Loucy (cell line): ENCODE results near the gene GSE1.

Experiments
- H2AFZ ChIP-seq: fragments of 200-600 bp; sonication (generic); 2 replicates; pipeline ENCODE4 v1.6.0; 2016; ENCODE audit warnings: antibody characterized with exemption, mild to moderate bottlenecking, low read length, moderate library complexity
- H3F3A ChIP-seq: fragments of 200-600 bp; 2 replicates; pipeline ENCODE4 v1.6.0; 2016; ENCODE audit warnings: antibody characterized with exemption, low read depth, mild to moderate bottlenecking
- H3K27me3 ChIP-seq: fragments of 200-600 bp; sonication (generic); 2 replicates; pipeline ENCODE4 v1.6.1; 2014; ENCODE audit warnings: low read length, mild to moderate bottlenecking; ENCODE audit not compliant: insufficient read depth, poor library complexity, severe bottlenecking
- H3K36me3 ChIP-seq: fragments of 200-600 bp; sonication (generic); 2 replicates; pipeline ENCODE4 v1.6.1; 2016; ENCODE audit warnings: low read length; ENCODE audit not compliant: insufficient read depth
- H3K4me1 ChIP-seq: fragments of 200-600 bp; sonication (generic); 2 replicates; pipeline ENCODE4 v1.5.1; 2014; ENCODE audit warnings: low read length, mild to moderate bottlenecking; ENCODE audit not compliant: insufficient read depth, poor library complexity, severe bottlenecking
- H3K4me2 ChIP-seq: fragments of 200-600 bp; sonication (generic); 2 replicates; pipeline ENCODE4 v1.6.0; 2014; ENCODE audit warnings: antibody characterized with exemption, low read length, low read depth, mild to moderate bottlenecking; ENCODE audit not compliant: poor library complexity, severe bottlenecking
- H3K4me3 ChIP-seq: fragments of 200-600 bp; sonication (generic); 2 replicates; pipeline ENCODE4 v1.5.1; 2014; ENCODE audit warnings: low read length, mild to moderate bottlenecking, mixed read lengths; ENCODE audit not compliant: poor library complexity, severe bottlenecking
- H3K79me2 ChIP-seq: fragments of 200-600 bp; sonication (generic); 2 replicates; pipeline ENCODE4 v1.6.1; 2014; ENCODE audit warnings: low read length; ENCODE audit not compliant: insufficient read depth
- H3K9ac ChIP-seq: fragments of 200-600 bp; sonication (generic); 2 replicates; pipeline ENCODE4 v1.6.0; 2014; ENCODE audit warnings: mild to moderate bottlenecking, low read depth, low read length, moderate library complexity; ENCODE audit not compliant: poor library complexity, severe bottlenecking
- H3K9me2 ChIP-seq: fragments of 200-600 bp; sonication (generic); replicated peaks from 2 replicates; pipeline ENCODE4 v1.6.1; 2016; ENCODE audit warnings: low read depth, low read length, mixed read lengths
- H3K9me3 ChIP-seq: fragments of 200-600 bp; sonication (generic); 2 replicates; pipeline ENCODE4 v1.6.1; 2014; ENCODE audit warnings: mild to moderate bottlenecking, antibody characterized with exemption, low read length, low read depth; ENCODE audit not compliant: insufficient read depth
- H4K20me1 ChIP-seq: fragments of 200-600 bp; sonication (generic); 2 replicates; pipeline ENCODE4 v1.6.0; 2014; ENCODE audit warnings: antibody characterized with exemption, low read length, mild to moderate bottlenecking; ENCODE audit not compliant: insufficient read depth, poor library complexity, severe bottlenecking
- EZH2phosphoT487 ChIP-seq: fragments of 200-600 bp; IDR thresholded peaks from 2 replicates; pipeline ENCODE4 v1.6.1; 2018; ENCODE audit warnings: antibody characterized with exemption, mild to moderate bottlenecking, moderate library complexity, borderline replicate concordance
- TF ChIP-seq, protein P1 (sequence below): fragments of 200-600 bp; sonication (generic); conservative IDR thresholded peaks from 2 replicates; pipeline ENCODE4 v1.5.1; 2014; ENCODE audit warnings: mild to moderate bottlenecking, antibody characterized with exemption, low read length

The GSE1 gene

DNA sequence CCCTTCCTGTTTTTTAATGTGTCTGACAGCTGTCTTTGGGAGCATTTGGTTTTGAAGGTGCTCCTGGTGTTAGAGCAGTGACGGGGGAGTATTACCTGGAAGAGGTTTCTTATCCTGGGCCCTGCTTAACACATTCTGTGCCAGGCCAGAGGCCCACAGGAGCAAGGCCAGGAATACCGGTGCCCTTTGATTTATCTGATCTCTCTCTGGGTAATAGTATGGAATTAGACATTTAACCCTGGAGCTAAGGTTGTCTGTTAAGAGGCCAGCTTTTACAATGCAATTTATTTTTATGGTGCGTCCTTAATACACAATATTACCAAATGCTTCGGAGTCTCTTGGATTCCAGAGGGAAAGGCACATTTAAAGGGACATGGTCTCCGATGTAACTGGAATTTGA lies 37.2 kb upstream of the GSE1 start:
- no peaks in the 10 kb centered on the region for H3K27me3 ChIP-seq
- H3K4me2 ChIP-seq: peak overlapping the region; percentile 23
- H3K9me2 ChIP-seq: no peaks in the 10 kb centered on the region
- H3F3A ChIP-seq: no peaks in the 10 kb centered on the region
- peaks cover 58% of the 10 kb centered on the region; the same call in 1 of the 2 replicates for H3K36me3 ChIP-seq
- TF ChIP-seq, protein P1, sequence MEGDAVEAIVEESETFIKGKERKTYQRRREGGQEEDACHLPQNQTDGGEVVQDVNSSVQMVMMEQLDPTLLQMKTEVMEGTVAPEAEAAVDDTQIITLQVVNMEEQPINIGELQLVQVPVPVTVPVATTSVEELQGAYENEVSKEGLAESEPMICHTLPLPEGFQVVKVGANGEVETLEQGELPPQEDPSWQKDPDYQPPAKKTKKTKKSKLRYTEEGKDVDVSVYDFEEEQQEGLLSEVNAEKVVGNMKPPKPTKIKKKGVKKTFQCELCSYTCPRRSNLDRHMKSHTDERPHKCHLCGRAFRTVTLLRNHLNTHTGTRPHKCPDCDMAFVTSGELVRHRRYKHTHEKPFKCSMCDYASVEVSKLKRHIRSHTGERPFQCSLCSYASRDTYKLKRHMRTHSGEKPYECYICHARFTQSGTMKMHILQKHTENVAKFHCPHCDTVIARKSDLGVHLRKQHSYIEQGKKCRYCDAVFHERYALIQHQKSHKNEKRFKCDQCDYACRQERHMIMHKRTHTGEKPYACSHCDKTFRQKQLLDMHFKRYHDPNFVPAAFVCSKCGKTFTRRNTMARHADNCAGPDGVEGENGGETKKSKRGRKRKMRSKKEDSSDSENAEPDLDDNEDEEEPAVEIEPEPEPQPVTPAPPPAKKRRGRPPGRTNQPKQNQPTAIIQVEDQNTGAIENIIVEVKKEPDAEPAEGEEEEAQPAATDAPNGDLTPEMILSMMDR: no peak
- no peak for TF ChIP-seq EZH2phosphoT487
- H3K4me3 ChIP-seq: no peak overlapping the region
- H3K9ac ChIP-seq: peak overlapping the region; percentile 43
- peaks cover 48% of the 10 kb centered on the region for H3K4me1 ChIP-seq
- peaks cover 94% of the 10 kb centered on the region for H4K20me1 ChIP-seq
- H3K79me2 ChIP-seq: peaks cover 100% of the 10 kb centered on the region
- H2AFZ ChIP-seq: no peak overlapping the region
- no peaks in the 10 kb centered on the region for H3K9me3 ChIP-seq

- H3K9ac ChIP-seq: no peak overlapping the region
- no peaks in the 10 kb centered on the region for H3K27me3 ChIP-seq
- no peak overlapping the region for H3K4me2 ChIP-seq
- no peaks in the 10 kb centered on the region for H3F3A ChIP-seq
- no peak overlapping the region for H3K4me3 ChIP-seq
- TF ChIP-seq EZH2phosphoT487: no peak
- TF ChIP-seq, protein P1: no peak
- peaks cover 98% of the 10 kb centered on the region for H4K20me1 ChIP-seq
- H2AFZ ChIP-seq: no peak overlapping the region
- H3K9me2 ChIP-seq: no peaks in the 10 kb centered on the region
- peaks cover 67% of the 10 kb centered on the region; the same call in 1 of the 2 replicates for H3K36me3 ChIP-seq
- H3K79me2 ChIP-seq: peaks cover 100% of the 10 kb centered on the region
- H3K9me3 ChIP-seq: no peaks in the 10 kb centered on the region
- peaks cover 38% of the 10 kb centered on the region for H3K4me1 ChIP-seq
These were observed 36.2 kb upstream of the GSE1 start for GRCh38 chr16:85576944-85577343.

DNA sequence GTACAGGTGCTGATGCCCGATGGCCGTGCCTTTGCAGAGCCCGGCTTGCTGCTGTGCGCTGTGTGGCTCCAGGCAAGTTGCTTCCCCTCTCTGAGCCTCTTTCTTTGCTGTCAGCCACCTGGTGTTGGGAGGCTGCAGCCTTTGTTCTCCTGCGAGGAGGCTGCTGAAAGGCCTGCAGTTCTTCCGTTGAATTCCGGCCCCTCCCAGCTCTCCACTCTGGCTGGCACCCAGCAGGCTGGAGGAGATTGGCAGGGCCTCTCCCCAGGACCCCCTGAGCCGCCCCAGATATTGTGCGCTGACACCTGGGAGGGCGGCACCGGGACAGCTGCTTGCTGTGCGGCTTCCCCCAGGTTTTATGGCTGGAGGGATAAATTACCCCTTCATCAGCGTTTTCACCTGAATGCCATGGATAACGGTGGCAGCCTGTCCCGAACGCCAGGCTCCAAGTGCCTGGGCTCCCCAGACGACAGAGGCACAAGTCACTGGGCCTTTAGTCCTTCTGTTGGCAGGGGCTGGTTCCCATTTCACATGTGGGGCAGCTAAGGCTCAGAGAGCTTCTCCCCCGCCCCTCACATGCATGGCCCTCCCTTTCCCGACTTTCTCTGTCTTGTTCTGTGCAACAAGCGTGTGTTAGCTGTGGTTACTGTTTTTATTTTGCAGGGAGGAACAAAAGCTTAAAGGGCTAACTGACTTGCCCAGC lies 35.1 kb upstream of the GSE1 start:
- Histone ChIP-seq H3K27me3 (no peaks in the 10 kb centered on the region), H3K9me2 (no peaks in the 10 kb centered on the region), H3K79me2 (peaks cover 100% of the 10 kb centered on the region), H3K4me3 (no peak overlapping the region), H3K36me3 (peaks cover 68% of the 10 kb centered on the region; the same call in 1 of the 2 replicates), H3K9me3 (no peaks in the 10 kb centered on the region), H3F3A (no peaks in the 10 kb centered on the region), H3K4me1 (peaks cover 36% of the 10 kb centered on the region), H3K4me2 (no peak overlapping the region), H2AFZ (no peak overlapping the region), H4K20me1 (peaks cover 100% of the 10 kb centered on the region), H3K9ac (no peak overlapping the region)
- TF ChIP-seq EZH2phosphoT487: no peak
- TF ChIP-seq, protein P1: no peak
